ENCODE measurements around the gene KPNA5. TPM values are rescaled to one million over a fixed set of nuclear protein-coding genes. Genes with fewer than 3 reads are reported as not detected.
"Not testable (repeated sequence)": the region's sequence is repeated elsewhere in the genome, so short reads cannot be mapped to it uniquely, and the experiment has no call there.

Gene KPNA5
- total RNA-seq, 6 experiments from 2014 or later: 0.98 to 2.5 (median 2.0) TPM

DNA sequence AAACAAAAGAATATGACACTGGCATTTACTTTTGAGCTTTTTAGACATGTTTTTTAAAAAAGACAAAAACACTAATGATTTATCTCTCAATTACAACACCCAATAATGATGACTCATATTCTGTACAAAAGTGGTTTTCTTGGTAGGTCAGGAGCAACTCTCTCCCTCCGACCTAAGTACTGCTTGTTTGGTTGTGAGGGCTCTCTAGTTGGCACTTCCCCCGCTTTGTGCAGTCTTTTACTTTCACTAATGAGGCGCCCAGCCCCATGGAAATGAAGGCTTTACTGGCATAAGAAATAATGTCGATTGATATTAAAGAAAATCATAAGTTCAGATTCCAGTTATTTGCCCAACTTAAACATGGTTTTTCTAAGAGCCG lies 1.3 kb downstream of the KPNA5 start:
- H3K36me3 ChIP-seq: no peaks in the 10 kb centered on the region
- H3K27me3 ChIP-seq: no peaks in the 10 kb centered on the region
- no peaks in the 10 kb centered on the region for H3K9me3 ChIP-seq
- no peak for ATAC-seq
- WGBS (ENCODE audit: insufficient coverage, low coverage, low lambda C conversion rate, missing lambda C conversion rate): 59% methylated on average over 5 of the region's 5 CpGs
- H3K27ac ChIP-seq: peak overlapping the region in 1 of 3 donors; percentile 84
- H3K4me1 ChIP-seq: no peaks in the 10 kb centered on the region
- intact Hi-C loops (cut with DNase I): no loop called here
- H3K4me3 ChIP-seq: peak overlapping the region in 1 of 3 donors; percentile 74
- DNase-seq: no peak
- TF ChIP-seq POLR2A (IDR thresholded peaks at IDR 0.05) (no peak), CTCF (IDR thresholded peaks at IDR 0.05) (no peak)

DNA sequence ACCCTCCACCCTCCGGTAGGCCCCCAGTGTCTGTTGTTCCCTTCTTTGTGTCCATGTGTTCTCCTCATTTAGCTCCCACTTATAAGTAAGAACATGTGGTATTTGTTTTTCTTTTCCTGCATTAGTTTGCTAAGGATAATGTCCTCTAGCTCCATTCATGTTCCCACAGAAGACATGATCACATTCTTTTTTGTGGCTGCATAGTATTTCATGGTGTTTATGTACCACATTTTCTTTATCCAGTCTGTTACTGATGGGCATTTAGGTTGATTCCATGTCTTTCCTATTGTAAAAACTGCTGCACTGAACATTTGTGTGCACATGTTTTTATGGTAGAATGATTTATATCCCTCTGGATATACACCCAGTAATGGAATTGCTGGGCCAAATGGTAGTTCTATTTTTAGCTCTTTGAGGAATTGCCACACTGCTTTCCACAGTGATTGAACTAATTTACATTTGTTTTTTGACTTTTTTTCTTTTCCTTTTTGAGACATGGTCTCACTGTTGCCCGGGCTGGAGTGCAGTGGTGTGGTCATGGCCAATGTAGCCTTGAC lies 4.5 kb downstream of the KPNA5 start:
- TF ChIP-seq POLR2A (IDR thresholded peaks at IDR 0.05) (no peak), CTCF (IDR thresholded peaks at IDR 0.05) (no peak)
- 95% methylated on average over 2 of the region's 2 CpGs for WGBS (ENCODE audit: insufficient coverage, low coverage, low lambda C conversion rate, missing lambda C conversion rate)
- intact Hi-C loops (cut with DNase I): no loop called here
- DNase-seq: no peak
- ATAC-seq: no peak
- H3K9me3 ChIP-seq: no peaks in the 10 kb centered on the region
- H3K4me1 ChIP-seq: no peaks in the 10 kb centered on the region
- no peak overlapping the region for H3K4me3 ChIP-seq
- H3K27ac ChIP-seq: no peak overlapping the region
- peaks cover 0 to 6% (median 0%) of the 10 kb centered on the region in 4 donors for H3K36me3 ChIP-seq
- H3K27me3 ChIP-seq: no peaks in the 10 kb centered on the region

DNA sequence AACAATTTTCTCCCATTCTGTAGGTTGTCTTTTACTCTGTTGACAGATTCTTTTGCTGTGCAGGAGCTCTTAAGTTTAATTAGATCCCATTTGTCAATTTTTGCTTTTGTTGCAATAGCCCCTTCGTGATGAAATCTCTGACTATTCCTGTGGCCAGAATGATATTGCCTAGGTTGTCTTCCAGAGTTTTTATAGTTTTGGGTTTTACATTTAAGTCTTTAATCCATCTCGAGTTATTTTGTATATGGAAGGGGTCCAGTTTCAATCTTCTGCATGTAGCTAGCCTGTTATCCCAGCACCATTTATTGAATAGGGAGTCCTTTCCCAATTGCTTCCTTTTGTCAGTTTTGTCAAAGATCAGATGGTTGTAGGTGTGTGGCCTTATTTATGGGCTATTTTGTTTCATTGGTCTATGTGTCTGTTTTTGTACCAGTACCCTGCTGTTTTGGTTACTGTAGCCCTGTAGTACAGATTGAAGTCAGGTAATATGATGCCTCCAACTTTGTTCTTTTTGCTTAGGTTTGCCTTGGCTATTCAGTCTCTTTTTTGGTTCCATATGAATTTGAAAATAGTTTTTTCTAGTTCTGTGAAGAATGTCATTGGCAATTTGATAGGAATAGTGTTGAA lies 5.6 kb downstream of the KPNA5 start:
- H3K4me1 ChIP-seq; H3K4me3 ChIP-seq; DNase-seq; ATAC-seq; H3K27me3 ChIP-seq; H3K27ac ChIP-seq; intact Hi-C loops (cut with DNase I); H3K36me3 ChIP-seq; H3K9me3 ChIP-seq: not testable (repeated sequence)
- 67% methylated on average over 2 of the region's 2 CpGs for WGBS (ENCODE audit: insufficient coverage, low coverage, low lambda C conversion rate, missing lambda C conversion rate)

GRCh38 chr6:116691154-116691553 lies 10.1 kb downstream of the KPNA5 start:
- 86% methylated on average over 5 of the region's 5 CpGs for WGBS (ENCODE audit: insufficient coverage, low coverage, low lambda C conversion rate, missing lambda C conversion rate)
- DNase-seq (no peak), ATAC-seq (no peak)
- no peak overlapping the region for H3K4me3 ChIP-seq
- intact Hi-C loops (cut with DNase I): no loop called here
- no peak overlapping the region for H3K27ac ChIP-seq
- peaks cover 0 to 6% (median 1%) of the 10 kb centered on the region in 4 donors for H3K36me3 ChIP-seq
- no peaks in the 10 kb centered on the region for H3K9me3 ChIP-seq
- no peaks in the 10 kb centered on the region for H3K4me1 ChIP-seq
- no peak for TF ChIP-seq POLR2A (IDR thresholded peaks at IDR 0.05)
- TF ChIP-seq CTCF (IDR thresholded peaks at IDR 0.05): no peak
- no peaks in the 10 kb centered on the region for H3K27me3 ChIP-seq

DNA sequence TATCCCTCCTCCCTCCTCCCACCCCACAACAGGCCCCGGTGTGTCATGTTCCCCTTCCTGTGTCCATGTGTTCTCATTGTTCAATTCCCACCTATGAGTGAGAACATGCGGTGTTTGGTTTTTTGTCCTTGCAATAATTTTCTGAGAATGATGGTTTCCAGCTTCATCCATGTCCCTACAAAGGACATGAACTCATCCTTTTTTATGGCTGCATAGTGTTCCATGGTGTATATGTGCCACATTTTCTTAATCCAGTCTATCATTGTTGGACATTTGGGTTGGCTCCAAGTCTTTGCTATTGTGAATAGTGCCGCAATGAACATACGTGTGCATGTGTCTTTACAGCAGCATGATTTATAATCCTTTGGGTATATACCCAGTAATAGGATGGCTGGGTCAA lies 11.9 kb downstream of the KPNA5 start:
- DNase-seq; H3K27ac ChIP-seq; intact Hi-C loops (cut with DNase I); H3K4me3 ChIP-seq; H3K4me1 ChIP-seq; ATAC-seq; H3K36me3 ChIP-seq; H3K27me3 ChIP-seq; H3K9me3 ChIP-seq: not testable (repeated sequence)
- WGBS (ENCODE audit: insufficient coverage, low coverage, low lambda C conversion rate, missing lambda C conversion rate): 82% methylated on average over 4 of the region's 4 CpGs

DNA sequence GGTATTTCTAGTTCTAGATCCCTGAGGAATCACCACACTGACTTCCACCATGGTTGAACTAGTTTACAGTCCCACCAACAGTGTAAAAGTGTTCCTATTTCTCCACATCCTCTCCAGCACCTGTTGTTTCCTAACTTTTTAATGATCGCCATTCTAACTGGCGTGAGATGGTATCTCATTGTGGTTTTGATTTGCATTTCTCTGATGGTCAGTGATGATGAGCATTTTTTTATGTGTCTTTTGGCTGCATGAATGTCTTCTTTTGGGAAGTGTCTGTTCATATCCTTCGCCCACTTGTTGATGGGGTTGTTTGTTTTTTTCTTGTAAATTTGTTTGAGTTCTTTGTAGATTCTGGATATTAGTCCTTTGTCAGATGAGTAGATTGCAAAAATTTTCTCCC lies 12.3 kb downstream of the KPNA5 start:
- 96% methylated on average over 3 of the region's 3 CpGs for WGBS (ENCODE audit: insufficient coverage, low coverage, low lambda C conversion rate, missing lambda C conversion rate)
- H3K27me3 ChIP-seq; H3K27ac ChIP-seq; H3K4me1 ChIP-seq; H3K4me3 ChIP-seq; H3K9me3 ChIP-seq; ATAC-seq; DNase-seq; H3K36me3 ChIP-seq; intact Hi-C loops (cut with DNase I): not testable (repeated sequence)

All from right lobe of liver (tissue), 6 donors.